Heart left ventricle (tissue), 16 donors: Measurements from ENCODE around the gene RABGAP1. TPM values are rescaled to one million over a fixed set of nuclear protein-coding genes. Genes with fewer than 3 reads are reported as not detected.

Source experiments
- ATAC-seq, 4 donors: fragments of 200-7000 bp; cut with Tn5 transposase; one replicate each; pipeline ENCODE4 v1.9.1; 2020 to 2022; ENCODE audit warnings: moderate library complexity in 4 of 4, mild to moderate bottlenecking in 3 of 4, moderate number of reproducible peaks in 1 of 4
- DNase-seq, 5 donors: peaks; one replicate each; pipeline ENCODE4 v3.0.0-alpha.2; 2020
- H3K27ac ChIP-seq, 12 donors: fragments of 200-600 bp; sonication (generic) in 4 of 12; one replicate each; pipeline versions ENCODE4 v1.5.0 to v1.8.0; 2016 to 2022; ENCODE audit warnings: mild to moderate bottlenecking in 2 of 12
- H3K27me3 ChIP-seq, 9 donors: fragments of 200-600 bp; sonication (generic) in 2 of 9; one replicate each; pipeline versions ENCODE4 v1.5.1 to v1.8.0; 2016 to 2022; ENCODE audit warnings: mild to moderate bottlenecking in 3 of 9
- H3K36me3 ChIP-seq, 9 donors: fragments of 200-600 bp; sonication (generic) in 2 of 9; one replicate each; pipeline versions ENCODE4 v1.5.0 to v1.8.0; 2018 to 2022; ENCODE audit warnings: mild to moderate bottlenecking in 2 of 9
- H3K4me1 ChIP-seq, 12 donors: fragments of 200-600 bp; sonication (generic) in 4 of 12; one replicate each; pipeline versions ENCODE4 v1.5.0 to v1.8.0; 2016 to 2022; ENCODE audit warnings: mild to moderate bottlenecking in 3 of 12
- H3K4me3 ChIP-seq, 12 donors: fragments of 200-600 bp; sonication (generic) in 4 of 12; one replicate each; pipeline versions ENCODE4 v1.5.0 to v1.8.0; 2017 to 2022; ENCODE audit warnings: mild to moderate bottlenecking in 9 of 12, moderate library complexity in 4 of 12
- H3K9me3 ChIP-seq, 12 donors: fragments of 200-600 bp; sonication (generic) in 4 of 12; one replicate each; pipeline versions ENCODE4 v1.5.0 to v1.8.0; 2016 to 2022; ENCODE audit warnings: mild to moderate bottlenecking in 1 of 12
- POLR2A ChIP-seq, 2 donors: fragments of 450-650 bp; IDR thresholded peaks; one replicate each; pipeline ENCODE4 v1.6.1; 2017; ENCODE audit warnings: antibody characterized with exemption in 2 of 2, mild to moderate bottlenecking in 2 of 2, moderate library complexity in 2 of 2
- WGBS, 4 donors: extraction: QIAGEN DNeasy Blood & Tissue Kit in 2 of 4; methylation state at CpG; one replicate each; pipeline versions ENCODE4 v1.1.5 to v1.1.7; 2013 to 2018; 5-methylcytosine and 5-hydroxymethylcytosine counted together
- intact Hi-C, 10 donors: fragments of 100-400 bp; cut with DNase I; formaldehyde crosslinking; loops; one replicate each; pipeline versions ENCODE4 v1.11.1 to v1.14.2; 2022
- polyA plus RNA-seq, 2 donors: library from polyadenylated mRNA; stranded (reverse); fragments of 200-250 nt; gene quantifications; one replicate each; pipeline ENCODE4 v1.2.3, GENCODE V29; 2013
- total RNA-seq, 9 donors: library from RNA; depleted of rRNA in 2 of 9; stranded (reverse); fragments of >200 nt in 2 of 9; fragmentation: NEBNext Ultra II Directional in 3 of 9; extraction: Animal tissue kit (Norgen Biotek cat#: 25700) in 3 of 9; gene quantifications; one replicate each; pipeline versions ENCODE4 v1.1.0 to v1.2.4, GENCODE V29; 2016 to 2023
- TF ChIP-seq, protein P1 (sequence below), 12 donors: fragments of 200-600 bp; sonication (generic) in 4 of 12; IDR thresholded peaks; one replicate each; pipeline versions ENCODE4 v1.5.0 to v1.8.0; 2018 to 2022; ENCODE audit warnings: antibody characterized with exemption in 12 of 12, mild to moderate bottlenecking in 5 of 12
- donor health status: ischemic (EF 13 %, LVEDD 7.1; RV severe dilation, severe dysfunction).
- donor health status: healthy with polysubstance abuse.
- donor health status: DM: no; HTN: yes; CAD: no.
- donor health status: DM: no; HTN: no; CAD: no.
- donor health status: ischemic (EF 25% LVEDD 6.9; RV normal size, moderate dysfunction).
- donor health status: ischemic (EF 25% LVEDD 5.7; RV mildly dilated, moderate dysfunction).
- donor health status: healthy.
- donor health status: DM: yes; HTN: yes; CAD: no.
- donor health status: ischemic (EF 35%, LVEDD 5.7; RV mildly dilated, moderate dysfunction).
- donor health status: nonischemic (EF 11% LVEDD 7.7; RV severe dilation, severe dysfunction).
- donor health status: DM: yes; HTN: yes; CAD: no.
- donor health status: PGD.
- donor health status: ischemic (EF 29% LVEDD 5.4; RV normal size, mild dysfunction).
- donor health status: nonischemic (EF 23%, LVEDD 6.1; RV moderate dilation, normal function).

Gene RABGAP1
- total and polyA plus RNA-seq, 11 donors = 11.8 to 62.2 (median 43.3) TPM

DNA sequence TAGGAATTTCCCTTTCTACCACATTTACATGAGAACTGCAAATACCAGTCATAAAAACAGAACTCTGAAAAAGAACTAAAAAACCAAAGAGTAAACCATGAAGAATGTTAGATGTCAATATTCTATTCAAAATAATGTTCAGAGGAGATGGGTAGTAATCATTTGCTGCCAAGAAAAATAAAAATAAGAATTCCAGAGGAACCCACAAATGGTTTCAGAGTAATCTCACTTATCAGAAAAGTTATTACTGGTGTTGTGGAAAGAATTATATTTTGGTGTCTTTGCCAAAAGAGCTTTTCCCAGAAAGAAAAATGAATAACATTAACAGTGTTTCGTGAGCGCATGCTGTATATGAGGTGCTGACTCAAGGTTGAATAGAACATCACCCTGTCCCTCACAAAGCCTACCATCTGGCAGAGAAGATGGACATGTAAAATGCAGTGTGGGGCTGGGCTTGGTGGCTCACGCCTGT lies 128.2 kb downstream of the RABGAP1 start:
- Histone ChIP-seq H3K4me3 (no peak overlapping the region), H3K36me3 (peaks cover 0 to 82% (median 39%) of the 10 kb centered on the region in 9 donors), H3K27ac (peak overlapping the region in 1 of 12 donors; percentile 25), H3K9me3 (no peaks in the 10 kb centered on the region), H3K27me3 (no peaks in the 10 kb centered on the region), H3K4me1 (peaks cover 0 to 27% (median 8%) of the 10 kb centered on the region in 12 donors)
- DNase-seq (no peak), ATAC-seq (peak in 2 of 4 donors; percentile 36)
- 68 to 85% (median 74%) methylated on average over 3 of the region's 3 CpGs for WGBS, 4 donors
- TF ChIP-seq POLR2A (IDR thresholded peaks at IDR 0.05) = no peak
- TF ChIP-seq, protein P1, sequence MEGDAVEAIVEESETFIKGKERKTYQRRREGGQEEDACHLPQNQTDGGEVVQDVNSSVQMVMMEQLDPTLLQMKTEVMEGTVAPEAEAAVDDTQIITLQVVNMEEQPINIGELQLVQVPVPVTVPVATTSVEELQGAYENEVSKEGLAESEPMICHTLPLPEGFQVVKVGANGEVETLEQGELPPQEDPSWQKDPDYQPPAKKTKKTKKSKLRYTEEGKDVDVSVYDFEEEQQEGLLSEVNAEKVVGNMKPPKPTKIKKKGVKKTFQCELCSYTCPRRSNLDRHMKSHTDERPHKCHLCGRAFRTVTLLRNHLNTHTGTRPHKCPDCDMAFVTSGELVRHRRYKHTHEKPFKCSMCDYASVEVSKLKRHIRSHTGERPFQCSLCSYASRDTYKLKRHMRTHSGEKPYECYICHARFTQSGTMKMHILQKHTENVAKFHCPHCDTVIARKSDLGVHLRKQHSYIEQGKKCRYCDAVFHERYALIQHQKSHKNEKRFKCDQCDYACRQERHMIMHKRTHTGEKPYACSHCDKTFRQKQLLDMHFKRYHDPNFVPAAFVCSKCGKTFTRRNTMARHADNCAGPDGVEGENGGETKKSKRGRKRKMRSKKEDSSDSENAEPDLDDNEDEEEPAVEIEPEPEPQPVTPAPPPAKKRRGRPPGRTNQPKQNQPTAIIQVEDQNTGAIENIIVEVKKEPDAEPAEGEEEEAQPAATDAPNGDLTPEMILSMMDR (IDR thresholded peaks at IDR 0.05) = no peak
- intact Hi-C loops = no loop called here

DNA sequence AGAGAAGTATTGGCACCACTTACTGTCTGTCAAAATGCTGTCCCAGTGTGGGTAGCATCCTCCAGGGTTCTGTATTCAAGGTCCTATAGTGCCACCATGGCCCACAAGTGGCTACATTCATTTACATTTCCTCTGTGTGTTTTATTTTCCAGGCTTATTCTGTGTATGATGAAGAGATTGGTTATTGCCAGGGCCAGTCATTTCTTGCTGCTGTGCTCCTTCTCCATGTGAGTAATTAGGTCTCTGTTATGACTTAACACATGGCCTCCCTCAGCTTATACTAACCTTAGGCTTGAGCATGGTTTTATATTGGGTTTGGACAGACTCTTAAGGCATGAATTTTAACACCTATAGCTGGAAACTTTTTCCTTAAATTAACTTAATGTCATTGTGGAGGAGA lies 129.4 kb downstream of the RABGAP1 start:
- no peaks in the 10 kb centered on the region for H3K9me3 ChIP-seq
- H3K4me1 ChIP-seq = peaks cover 0 to 33% (median 12%) of the 10 kb centered on the region in 12 donors
- DNase-seq = no peak
- no peaks in the 10 kb centered on the region for H3K27me3 ChIP-seq
- no peak for ATAC-seq
- no peak overlapping the region for H3K27ac ChIP-seq
- H3K36me3 ChIP-seq = peaks cover 0 to 87% (median 36%) of the 10 kb centered on the region in 9 donors
- no peak overlapping the region for H3K4me3 ChIP-seq
- intact Hi-C loops = loop anchor here in 1 of 10 donors (5.0 kb wide), 1 partner anchor 58 kb away; no protein-coding TSS in a partner anchor
- TF ChIP-seq, protein P1 (IDR thresholded peaks at IDR 0.05) = no peak
- TF ChIP-seq POLR2A (IDR thresholded peaks at IDR 0.05) = no peak

DNA sequence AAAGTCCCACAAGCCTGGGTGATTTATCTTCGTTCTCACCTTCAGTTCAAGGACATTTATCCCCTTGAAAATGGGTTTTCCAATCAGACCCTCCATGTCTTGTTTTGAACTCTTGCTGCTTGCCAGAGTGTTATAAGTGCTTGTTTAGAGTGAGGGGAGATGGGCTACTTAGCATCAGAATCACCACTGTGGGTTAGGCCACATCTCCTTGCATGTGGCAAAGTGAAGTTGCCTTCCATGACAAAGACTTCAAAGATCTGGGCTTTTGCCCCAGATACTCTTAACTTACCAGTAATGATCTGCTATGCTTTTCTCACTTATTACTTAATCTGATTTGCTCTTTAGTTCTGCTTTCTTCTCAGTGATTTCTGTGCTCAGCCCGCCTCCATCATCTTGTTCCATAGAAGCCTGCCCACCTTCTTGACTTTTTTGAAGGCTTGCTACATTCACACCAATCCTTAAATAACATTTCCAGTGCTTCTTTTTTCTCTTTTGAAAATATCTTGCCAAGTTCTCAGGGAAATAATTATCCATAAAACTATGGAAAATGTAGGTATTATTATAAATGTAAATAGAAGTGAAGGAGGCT lies 131.7 kb downstream of the RABGAP1 start:
- ATAC-seq (no peak), DNase-seq (no peak)
- TF ChIP-seq POLR2A (IDR thresholded peaks at IDR 0.05) = no peak
- TF ChIP-seq, protein P1 (IDR thresholded peaks at IDR 0.05) = no peak
- H3K4me3 ChIP-seq = no peak overlapping the region
- 95 to 98% (median 95%) methylated on average over 2 of the region's 2 CpGs for WGBS, 4 donors
- H3K36me3 ChIP-seq = peaks cover 0 to 87% (median 36%) of the 10 kb centered on the region in 9 donors
- intact Hi-C loops = loop anchor here in 1 of 10 donors (5.0 kb wide), 1 partner anchor 60 kb away; no protein-coding TSS in a partner anchor
- peaks cover 0 to 33% (median 12%) of the 10 kb centered on the region in 12 donors for H3K4me1 ChIP-seq
- H3K27ac ChIP-seq = peak overlapping the region in 1 of 12 donors; percentile 19
- H3K9me3 ChIP-seq = no peaks in the 10 kb centered on the region
- no peaks in the 10 kb centered on the region for H3K27me3 ChIP-seq

DNA sequence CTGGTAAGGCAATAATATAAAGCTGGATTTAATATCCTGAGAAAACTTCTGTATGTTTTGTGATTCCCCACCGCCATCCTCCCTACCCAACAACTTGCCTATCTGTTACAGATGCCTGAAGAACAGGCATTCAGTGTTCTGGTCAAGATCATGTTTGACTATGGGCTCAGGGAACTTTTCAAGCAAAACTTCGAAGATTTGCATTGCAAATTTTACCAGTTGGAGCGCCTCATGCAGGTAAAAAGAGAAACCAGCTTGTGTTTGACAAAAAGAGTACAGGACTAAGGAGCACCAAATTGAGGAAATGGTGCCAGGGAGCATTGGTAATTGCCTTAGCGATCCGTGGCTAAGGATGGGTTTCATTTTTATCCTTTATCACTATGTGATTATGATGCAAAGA lies 132.6 kb downstream of the RABGAP1 start:
- H3K4me1 ChIP-seq = peaks cover 0 to 32% (median 12%) of the 10 kb centered on the region in 12 donors
- TF ChIP-seq POLR2A (IDR thresholded peaks at IDR 0.05) = no peak
- TF ChIP-seq, protein P1 (IDR thresholded peaks at IDR 0.05) = no peak
- intact Hi-C loops = loop anchor here in 1 of 10 donors (5.0 kb wide), 1 partner anchor 61 kb away; no protein-coding TSS in a partner anchor
- H3K27me3 ChIP-seq = no peaks in the 10 kb centered on the region
- peaks cover 0 to 87% (median 42%) of the 10 kb centered on the region in 9 donors for H3K36me3 ChIP-seq
- 63 to 68% (median 66%) methylated on average over 5 of the region's 5 CpGs for WGBS, 4 donors
- H3K4me3 ChIP-seq = peak overlapping the region in 3 of 12 donors; percentile 3 to 38 (median 22)
- H3K27ac ChIP-seq = peak overlapping the region in 4 of 12 donors; percentile 16 to 50 (median 29)
- no peak for DNase-seq
- no peak for ATAC-seq
- no peaks in the 10 kb centered on the region for H3K9me3 ChIP-seq
